SK-N-MC (cell line): ENCODE measurements around the gene ACTL10.

Experiments used
- EZH2 ChIP-seq: fragments of 200-600 bp; sonication (generic); IDR thresholded peaks from one replicate; pipeline ENCODE4 v1.6.1; 2017; ENCODE audit warnings: antibody characterized with exemption
- FOXP2 ChIP-seq: optimal IDR thresholded peaks from 2 replicates; pipeline ENCODE3; 2011; ENCODE audit warnings: mild to moderate bottlenecking, moderate library complexity; ENCODE audit not compliant: insufficient read depth; ENCODE audit errors: extremely low read length, control extremely low read depth
- POLR2AphosphoS5 ChIP-seq: IDR thresholded peaks from 2 replicates; pipeline ENCODE4 v1.6.1; 2012; ENCODE audit warnings: mild to moderate bottlenecking, low read depth, low read length, borderline replicate concordance

- TF ChIP-seq EZH2 (no peak), POLR2AphosphoS5 (no peak), FOXP2 (no peak)
Observed at GRCh38 chr20:33677991-33678702, 11.4 kb downstream of the ACTL10 start.
